SK-N-SH (cell line): ENCODE data around the gene PRRT4. TPM values are rescaled to one million over a fixed set of nuclear protein-coding genes. Genes with fewer than 3 reads are reported as not detected.

Experiments used
- CTCF ChIA-PET: fragments of 300-600, 350-600 bp; formaldehyde crosslinking; extraction: SDS; loops from one replicate; lab custom pipeline; 2021; lab: Yijun Ruan, JAX
- POLR2A ChIA-PET: fragments of 350-600 bp; sonication (Branson Sonifier 250); formaldehyde crosslinking; extraction: SDS; loops from one replicate; lab custom pipeline; 2020; ENCODE audit warnings: antibody characterized with exemption, inconsistent platforms; lab: Yijun Ruan, JAX
- DNase-seq: peaks from one replicate; pipeline ENCODE4 v3.0.0; 2012
- H2AFZ ChIP-seq: fragments of 200-600 bp; sonication (generic); 2 replicates; pipeline ENCODE4 v1.8.1; 2016; ENCODE audit warnings: antibody characterized with exemption, mild to moderate bottlenecking, low read depth
- H3F3A ChIP-seq: fragments of 200-600 bp; sonication (generic); replicated peaks from 2 replicates; pipeline ENCODE3; 2016; ENCODE audit warnings: antibody characterized with exemption, mild to moderate bottlenecking; ENCODE audit not compliant: insufficient read depth
- H3K27ac ChIP-seq, 2 experiments: fragments of 200-500 bp in 1 of 2; fragments of 200-600 bp in 1 of 2; sonication (Bioruptor generic) in 1 of 2; sonication (generic), shearing (Covaris generic) in 1 of 2; 2 replicates each; pipeline versions ENCODE4 v1.5.1 to v1.6.1; 2014 to 2016; ENCODE audit warnings: low read depth in 2 of 2, inconsistent platforms in 1 of 2, low read length in 1 of 2, mild to moderate bottlenecking in 1 of 2, mixed read lengths in 1 of 2
- H3K27me3 ChIP-seq: fragments of 200-600 bp; sonication (generic), shearing (Covaris generic); 2 replicates; pipeline ENCODE4 v1.6.1; 2016; ENCODE audit warnings: mixed run types; ENCODE audit not compliant: insufficient read depth
- H3K36me3 ChIP-seq, 2 experiments: fragments of 200-500 bp in 1 of 2; fragments of 200-600 bp in 1 of 2; sonication (Bioruptor generic) in 1 of 2; sonication (generic) in 1 of 2; replicated peaks in 1 of 2; 2 replicates each; pipeline versions ENCODE3 to v1.5.1; 2014 to 2016; ENCODE audit warnings: low read length in 1 of 2, mild to moderate bottlenecking in 1 of 2; ENCODE audit not compliant: insufficient read depth in 2 of 2, control insufficient read depth in 1 of 2
- H3K4me1 ChIP-seq, 2 experiments: fragments of 200-500 bp in 1 of 2; fragments of 200-600 bp in 1 of 2; sonication (Bioruptor generic) in 1 of 2; sonication (generic), shearing (Covaris generic) in 1 of 2; 2 replicates each; pipeline versions ENCODE4 v1.5.1 to v1.6.1; 2014 to 2016; ENCODE audit warnings: low read depth in 1 of 2, low read length in 1 of 2, mixed run types in 1 of 2; ENCODE audit not compliant: insufficient read depth in 2 of 2, control insufficient read depth in 1 of 2
- H3K4me2 ChIP-seq: fragments of 200-600 bp; sonication (generic), shearing (Covaris generic); 2 replicates; pipeline ENCODE4 v1.6.1; 2017; ENCODE audit warnings: mixed run types
- H3K4me3 ChIP-seq, 2 experiments: fragments of 200-500 bp in 1 of 2; fragments of 200-600 bp in 1 of 2; sonication (Bioruptor generic) in 1 of 2; sonication (generic), shearing (Covaris generic) in 1 of 2; 2 replicates each; pipeline versions ENCODE4 v1.5.1 to v1.8.1; 2014 to 2016; ENCODE audit warnings: low read depth in 2 of 2, inconsistent platforms in 1 of 2, low read length in 1 of 2, mild to moderate bottlenecking in 1 of 2, mixed read lengths in 1 of 2, moderate library complexity in 1 of 2
- H3K79me2 ChIP-seq: fragments of 200-600 bp; sonication (generic); 2 replicates; pipeline ENCODE4 v1.8.1; 2017; ENCODE audit warnings: mild to moderate bottlenecking; ENCODE audit not compliant: insufficient read depth
- H3K9ac ChIP-seq: fragments of 200-600 bp; sonication (generic); 2 replicates; pipeline ENCODE4 v1.6.1; 2017; ENCODE audit warnings: mixed run types
- H3K9me2 ChIP-seq: fragments of 200-600 bp; sonication (generic); 2 replicates; pipeline ENCODE4 v1.6.1; 2017; ENCODE audit warnings: mixed run types
- H3K9me3 ChIP-seq: fragments of 200-600 bp; sonication (generic); 2 replicates; pipeline ENCODE4 v1.6.1; 2017; ENCODE audit warnings: mixed run types, mild to moderate bottlenecking, moderate library complexity
- H4K20me1 ChIP-seq: fragments of 200-600 bp; sonication (generic); 2 replicates; pipeline ENCODE4 v1.6.1; 2017; ENCODE audit warnings: mild to moderate bottlenecking, mixed run types; ENCODE audit not compliant: insufficient read depth
- ELF1 ChIP-seq: IDR thresholded peaks from 2 replicates; pipeline ENCODE4 v1.4.0; 2012
- EZH2phosphoT487 ChIP-seq: fragments of 200-600 bp; sonication (generic); IDR thresholded peaks from 2 replicates; pipeline ENCODE4 v1.6.1; 2017; ENCODE audit warnings: low read depth, mixed run types, mild to moderate bottlenecking, antibody characterized with exemption, moderate library complexity, borderline replicate concordance
- FOSL2 ChIP-seq: IDR thresholded peaks from 2 replicates; pipeline ENCODE4 v1.4.0; 2012; ENCODE audit warnings: low read depth, mild to moderate bottlenecking, moderate library complexity, borderline replicate concordance
- FOXJ3 ChIP-seq: sonication (generic); formaldehyde crosslinking; IDR thresholded peaks from 2 replicates; pipeline ENCODE4 v1.5.1; 2020; ENCODE audit warnings: mild to moderate bottlenecking, missing genetic modification reagents
- JUND ChIP-seq: IDR thresholded peaks from 2 replicates; pipeline ENCODE4 v1.4.0; 2012
- MXI1 ChIP-seq: IDR thresholded peaks from 2 replicates; pipeline ENCODE4 v1.6.1; 2012; ENCODE audit warnings: mild to moderate bottlenecking, low read depth, low read length, improper control_type of control experiment
- NRF1 ChIP-seq: IDR thresholded peaks from 2 replicates; pipeline ENCODE4 v1.6.1; 2012; ENCODE audit warnings: low read depth, mild to moderate bottlenecking, low read length
- POLR2AphosphoS5 ChIP-seq: IDR thresholded peaks from 2 replicates; pipeline ENCODE4 v1.6.1; 2012; ENCODE audit warnings: low read depth, low read length
- RCOR1 ChIP-seq: fragments of 150-350 bp; IDR thresholded peaks from 2 replicates; pipeline ENCODE4 v1.6.1; 2017; ENCODE audit warnings: antibody characterized with exemption, low read length
- SIN3A ChIP-seq: IDR thresholded peaks from 2 replicates; pipeline ENCODE4 v1.6.1; 2012; ENCODE audit warnings: low read depth, mild to moderate bottlenecking, low read length, moderate library complexity, borderline replicate concordance
- TAF1 ChIP-seq: IDR thresholded peaks from 2 replicates; pipeline ENCODE4 v1.6.1; 2012; ENCODE audit warnings: low read depth, mild to moderate bottlenecking, low read length, moderate library complexity, borderline replicate concordance
- TCF12 ChIP-seq: IDR thresholded peaks from 2 replicates; pipeline ENCODE4 v1.4.0; 2012
- YY1 ChIP-seq: IDR thresholded peaks from 2 replicates; pipeline ENCODE4 v1.4.0; 2012; ENCODE audit warnings: low read depth, mild to moderate bottlenecking
- WGBS: methylation state at CpG from one replicate; pipeline ENCODE4 v1.1.6; 2017; ENCODE audit warnings: low lambda C conversion rate; 5-methylcytosine and 5-hydroxymethylcytosine counted together
- polyA plus RNA-seq, 3 experiments: library from polyadenylated mRNA; depleted of rRNA; stranded (reverse); fragments of >200 nt; gene quantifications; 2 replicates each; pipeline ENCODE4 v1.2.3, GENCODE V29; 2012
- TF ChIP-seq, protein P1 (sequence below): IDR thresholded peaks from 2 replicates; pipeline ENCODE4; 2012
- TF ChIP-seq, protein P2 (sequence below): IDR thresholded peaks from 2 replicates; pipeline ENCODE4 v1.4.0; 2012; ENCODE audit warnings: low read depth
- TF ChIP-seq, protein P3 (sequence below): IDR thresholded peaks from 2 replicates; pipeline ENCODE4 v1.4.0; 2012; ENCODE audit warnings: low read depth, borderline replicate concordance
- TF ChIP-seq, protein P4 (sequence below): IDR thresholded peaks from 2 replicates; pipeline ENCODE4 v1.6.1; 2012; ENCODE audit warnings: mild to moderate bottlenecking, low read depth, low read length, moderate library complexity
- TF ChIP-seq, protein P5 (sequence below): IDR thresholded peaks from 2 replicates; pipeline ENCODE4 v1.4.0; 2012; ENCODE audit warnings: low read depth, borderline replicate concordance
- TF ChIP-seq, protein P6 (sequence below): fragments of 200-600 bp; sonication (generic); IDR thresholded peaks from 2 replicates; pipeline ENCODE4 v1.6.1; 2017; ENCODE audit warnings: antibody characterized with exemption, mild to moderate bottlenecking, moderate library complexity

The PRRT4 gene
- polyA plus RNA-seq, 1 of the 3 experiments (the other 2 are of a cell fraction) = 1.5 TPM

DNA sequence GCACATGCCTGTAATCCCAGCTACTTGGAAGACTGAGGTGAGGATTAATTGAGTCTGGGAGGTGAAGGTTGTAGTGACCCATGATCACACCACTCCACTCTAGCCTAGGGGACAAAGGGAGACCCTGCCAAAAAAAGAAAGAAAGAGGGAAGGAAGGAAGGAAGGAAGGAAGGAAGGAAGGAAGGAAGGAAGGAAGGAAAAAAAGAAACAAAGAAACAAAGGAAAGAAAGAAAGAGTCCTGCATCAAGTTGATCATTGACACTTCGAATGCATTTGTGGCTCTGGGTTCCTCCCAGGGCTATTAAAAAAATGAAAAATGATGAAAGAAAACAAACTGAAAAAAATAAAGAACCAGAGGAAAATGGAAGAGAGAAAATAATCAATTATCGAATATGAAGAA is 3.9 kb upstream of the PRRT4 start:
- Histone ChIP-seq H3K36me3 (no peaks in the 10 kb centered on the region), H3K9me2 (no peaks in the 10 kb centered on the region), H3K27ac (peak overlapping the region in 1 of 2 experiments; percentile 100; a peak in 1 of 4 replicates), H3F3A (peaks cover 5% of the 10 kb centered on the region), H3K4me1 (peaks cover 0 to 33% of the 10 kb centered on the region in 2 experiments; a peak in 2 of 4 replicates), H3K4me2 (no peak overlapping the region), H3K9ac (no peak overlapping the region), H4K20me1 (no peaks in the 10 kb centered on the region), H3K9me3 (no peaks in the 10 kb centered on the region), H3K79me2 (no peaks in the 10 kb centered on the region), H3K4me3 (no peak overlapping the region), H2AFZ (no peak overlapping the region), H3K27me3 (peaks cover 40% of the 10 kb centered on the region)
- 68% methylated on average over 2 of the region's 2 CpGs for WGBS
- ChIA-PET CTCF (interaction anchor here (1.1 to 20.2 kb wide), 6 partner anchors 18 to 60 kb away, joined by 3 to 493 read pairs (median 14); partner anchors contain the start of gene RBM28), POLR2A (no interaction called here)
- TF ChIP-seq, protein P1, sequence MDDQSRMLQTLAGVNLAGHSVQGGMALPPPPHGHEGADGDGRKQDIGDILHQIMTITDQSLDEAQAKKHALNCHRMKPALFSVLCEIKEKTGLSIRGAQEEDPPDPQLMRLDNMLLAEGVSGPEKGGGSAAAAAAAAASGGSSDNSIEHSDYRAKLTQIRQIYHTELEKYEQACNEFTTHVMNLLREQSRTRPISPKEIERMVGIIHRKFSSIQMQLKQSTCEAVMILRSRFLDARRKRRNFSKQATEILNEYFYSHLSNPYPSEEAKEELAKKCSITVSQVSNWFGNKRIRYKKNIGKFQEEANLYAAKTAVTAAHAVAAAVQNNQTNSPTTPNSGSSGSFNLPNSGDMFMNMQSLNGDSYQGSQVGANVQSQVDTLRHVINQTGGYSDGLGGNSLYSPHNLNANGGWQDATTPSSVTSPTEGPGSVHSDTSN = no peak
- TF ChIP-seq, protein P2, sequence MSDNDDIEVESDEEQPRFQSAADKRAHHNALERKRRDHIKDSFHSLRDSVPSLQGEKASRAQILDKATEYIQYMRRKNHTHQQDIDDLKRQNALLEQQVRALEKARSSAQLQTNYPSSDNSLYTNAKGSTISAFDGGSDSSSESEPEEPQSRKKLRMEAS = no peak
- TF ChIP-seq, protein P3, sequence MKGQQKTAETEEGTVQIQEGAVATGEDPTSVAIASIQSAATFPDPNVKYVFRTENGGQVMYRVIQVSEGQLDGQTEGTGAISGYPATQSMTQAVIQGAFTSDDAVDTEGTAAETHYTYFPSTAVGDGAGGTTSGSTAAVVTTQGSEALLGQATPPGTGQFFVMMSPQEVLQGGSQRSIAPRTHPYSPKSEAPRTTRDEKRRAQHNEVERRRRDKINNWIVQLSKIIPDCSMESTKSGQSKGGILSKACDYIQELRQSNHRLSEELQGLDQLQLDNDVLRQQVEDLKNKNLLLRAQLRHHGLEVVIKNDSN = no peak
- TF ChIP-seq NRF1 = no peak
- TF ChIP-seq YY1 = no peak
- TF ChIP-seq POLR2AphosphoS5 = no peak
- no peak for TF ChIP-seq TCF12
- no peak for TF ChIP-seq TAF1
- TF ChIP-seq JUND = no peak
- no peak for TF ChIP-seq RCOR1
- no peak for TF ChIP-seq ELF1
- no peak for TF ChIP-seq FOXJ3 (CRISPR knock-in tag)
- TF ChIP-seq, protein P4, sequence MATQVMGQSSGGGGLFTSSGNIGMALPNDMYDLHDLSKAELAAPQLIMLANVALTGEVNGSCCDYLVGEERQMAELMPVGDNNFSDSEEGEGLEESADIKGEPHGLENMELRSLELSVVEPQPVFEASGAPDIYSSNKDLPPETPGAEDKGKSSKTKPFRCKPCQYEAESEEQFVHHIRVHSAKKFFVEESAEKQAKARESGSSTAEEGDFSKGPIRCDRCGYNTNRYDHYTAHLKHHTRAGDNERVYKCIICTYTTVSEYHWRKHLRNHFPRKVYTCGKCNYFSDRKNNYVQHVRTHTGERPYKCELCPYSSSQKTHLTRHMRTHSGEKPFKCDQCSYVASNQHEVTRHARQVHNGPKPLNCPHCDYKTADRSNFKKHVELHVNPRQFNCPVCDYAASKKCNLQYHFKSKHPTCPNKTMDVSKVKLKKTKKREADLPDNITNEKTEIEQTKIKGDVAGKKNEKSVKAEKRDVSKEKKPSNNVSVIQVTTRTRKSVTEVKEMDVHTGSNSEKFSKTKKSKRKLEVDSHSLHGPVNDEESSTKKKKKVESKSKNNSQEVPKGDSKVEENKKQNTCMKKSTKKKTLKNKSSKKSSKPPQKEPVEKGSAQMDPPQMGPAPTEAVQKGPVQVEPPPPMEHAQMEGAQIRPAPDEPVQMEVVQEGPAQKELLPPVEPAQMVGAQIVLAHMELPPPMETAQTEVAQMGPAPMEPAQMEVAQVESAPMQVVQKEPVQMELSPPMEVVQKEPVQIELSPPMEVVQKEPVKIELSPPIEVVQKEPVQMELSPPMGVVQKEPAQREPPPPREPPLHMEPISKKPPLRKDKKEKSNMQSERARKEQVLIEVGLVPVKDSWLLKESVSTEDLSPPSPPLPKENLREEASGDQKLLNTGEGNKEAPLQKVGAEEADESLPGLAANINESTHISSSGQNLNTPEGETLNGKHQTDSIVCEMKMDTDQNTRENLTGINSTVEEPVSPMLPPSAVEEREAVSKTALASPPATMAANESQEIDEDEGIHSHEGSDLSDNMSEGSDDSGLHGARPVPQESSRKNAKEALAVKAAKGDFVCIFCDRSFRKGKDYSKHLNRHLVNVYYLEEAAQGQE = no peak
- TF ChIP-seq, protein P5, sequence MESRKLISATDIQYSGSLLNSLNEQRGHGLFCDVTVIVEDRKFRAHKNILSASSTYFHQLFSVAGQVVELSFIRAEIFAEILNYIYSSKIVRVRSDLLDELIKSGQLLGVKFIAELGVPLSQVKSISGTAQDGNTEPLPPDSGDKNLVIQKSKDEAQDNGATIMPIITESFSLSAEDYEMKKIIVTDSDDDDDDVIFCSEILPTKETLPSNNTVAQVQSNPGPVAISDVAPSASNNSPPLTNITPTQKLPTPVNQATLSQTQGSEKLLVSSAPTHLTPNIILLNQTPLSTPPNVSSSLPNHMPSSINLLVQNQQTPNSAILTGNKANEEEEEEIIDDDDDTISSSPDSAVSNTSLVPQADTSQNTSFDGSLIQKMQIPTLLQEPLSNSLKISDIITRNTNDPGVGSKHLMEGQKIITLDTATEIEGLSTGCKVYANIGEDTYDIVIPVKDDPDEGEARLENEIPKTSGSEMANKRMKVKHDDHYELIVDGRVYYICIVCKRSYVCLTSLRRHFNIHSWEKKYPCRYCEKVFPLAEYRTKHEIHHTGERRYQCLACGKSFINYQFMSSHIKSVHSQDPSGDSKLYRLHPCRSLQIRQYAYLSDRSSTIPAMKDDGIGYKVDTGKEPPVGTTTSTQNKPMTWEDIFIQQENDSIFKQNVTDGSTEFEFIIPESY = no peak
- TF ChIP-seq, protein P6, sequence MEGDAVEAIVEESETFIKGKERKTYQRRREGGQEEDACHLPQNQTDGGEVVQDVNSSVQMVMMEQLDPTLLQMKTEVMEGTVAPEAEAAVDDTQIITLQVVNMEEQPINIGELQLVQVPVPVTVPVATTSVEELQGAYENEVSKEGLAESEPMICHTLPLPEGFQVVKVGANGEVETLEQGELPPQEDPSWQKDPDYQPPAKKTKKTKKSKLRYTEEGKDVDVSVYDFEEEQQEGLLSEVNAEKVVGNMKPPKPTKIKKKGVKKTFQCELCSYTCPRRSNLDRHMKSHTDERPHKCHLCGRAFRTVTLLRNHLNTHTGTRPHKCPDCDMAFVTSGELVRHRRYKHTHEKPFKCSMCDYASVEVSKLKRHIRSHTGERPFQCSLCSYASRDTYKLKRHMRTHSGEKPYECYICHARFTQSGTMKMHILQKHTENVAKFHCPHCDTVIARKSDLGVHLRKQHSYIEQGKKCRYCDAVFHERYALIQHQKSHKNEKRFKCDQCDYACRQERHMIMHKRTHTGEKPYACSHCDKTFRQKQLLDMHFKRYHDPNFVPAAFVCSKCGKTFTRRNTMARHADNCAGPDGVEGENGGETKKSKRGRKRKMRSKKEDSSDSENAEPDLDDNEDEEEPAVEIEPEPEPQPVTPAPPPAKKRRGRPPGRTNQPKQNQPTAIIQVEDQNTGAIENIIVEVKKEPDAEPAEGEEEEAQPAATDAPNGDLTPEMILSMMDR = no peak
- no peak for TF ChIP-seq SIN3A
- TF ChIP-seq EZH2phosphoT487 = no peak
- no peak for TF ChIP-seq FOSL2
- TF ChIP-seq MXI1 = no peak
- no peak for DNase-seq
